GM23248 (cell line): ENCODE data around the gene RERE. TPM values are rescaled to one million over a fixed set of nuclear protein-coding genes. Genes with fewer than 3 reads are reported as not detected.

ENCODE experiments used
- DNase-seq: peaks from one replicate; pipeline ENCODE4 v3.0.0-alpha.2; 2015
- H2AFZ ChIP-seq: fragments of 200-600 bp; sonication (generic); 2 replicates; pipeline ENCODE4 v1.6.1; 2016; ENCODE audit warnings: antibody characterized with exemption
- H3F3A ChIP-seq: fragments of 200-600 bp; sonication (generic); 2 replicates; pipeline ENCODE4 v1.6.1; 2016; ENCODE audit warnings: mild to moderate bottlenecking, antibody characterized with exemption, mixed run types; ENCODE audit not compliant: insufficient read depth
- H3K27ac ChIP-seq: fragments of 200-600 bp; sonication (generic); 2 replicates; pipeline ENCODE4 v1.5.1; 2016; ENCODE audit warnings: mild to moderate bottlenecking
- H3K27me3 ChIP-seq: fragments of 200-600 bp; sonication (generic); replicated peaks from 2 replicates; pipeline ENCODE4 v1.6.1; 2016; ENCODE audit warnings: mild to moderate bottlenecking; ENCODE audit not compliant: insufficient read depth
- H3K36me3 ChIP-seq: fragments of 200-600 bp; sonication (generic); 2 replicates; pipeline ENCODE4 v1.6.1; 2016; ENCODE audit warnings: low read depth, mild to moderate bottlenecking
- H3K4me1 ChIP-seq: fragments of 200-600 bp; sonication (generic); 2 replicates; pipeline ENCODE4 v1.6.1; 2016; ENCODE audit warnings: mild to moderate bottlenecking; ENCODE audit not compliant: insufficient read depth
- H3K4me2 ChIP-seq: fragments of 200-600 bp; sonication (generic); one replicate; pipeline ENCODE4 v1.6.1; 2016; ENCODE audit warnings: mild to moderate bottlenecking; ENCODE audit not compliant: unreplicated experiment
- H3K4me3 ChIP-seq: fragments of 200-600 bp; sonication (generic); 2 replicates; pipeline ENCODE4 v1.5.1; 2016; ENCODE audit warnings: mild to moderate bottlenecking
- H3K79me2 ChIP-seq: fragments of 200-600 bp; sonication (generic); 2 replicates; pipeline ENCODE4 v1.6.1; 2016; ENCODE audit warnings: mild to moderate bottlenecking; ENCODE audit not compliant: insufficient read depth
- H3K9ac ChIP-seq: fragments of 200-600 bp; sonication (generic); 2 replicates; pipeline ENCODE4 v1.6.1; 2016; ENCODE audit warnings: mild to moderate bottlenecking
- H3K9me2 ChIP-seq: fragments of 200-600 bp; sonication (generic); 2 replicates; pipeline ENCODE4 v1.6.1; 2016; ENCODE audit warnings: mixed run types, mild to moderate bottlenecking, moderate library complexity; ENCODE audit not compliant: insufficient read depth
- H3K9me3 ChIP-seq: fragments of 200-600 bp; sonication (generic); one replicate; pipeline ENCODE4 v1.6.1; 2017; ENCODE audit warnings: low read depth
- H4K20me1 ChIP-seq: fragments of 200-600 bp; sonication (generic); 2 replicates; pipeline ENCODE4 v1.6.0; 2016; ENCODE audit not compliant: insufficient read depth
- EZH2 ChIP-seq: fragments of 200-600 bp; sonication (generic); IDR thresholded peaks from 2 replicates; pipeline ENCODE4 v1.6.1; 2018; ENCODE audit warnings: antibody characterized with exemption, mild to moderate bottlenecking; ENCODE audit not compliant: insufficient read depth, poor library complexity, severe bottlenecking
- EZH2phosphoT487 ChIP-seq: fragments of 200-600 bp; sonication (generic); IDR thresholded peaks from 2 replicates; pipeline ENCODE4 v1.6.1; 2018; ENCODE audit warnings: antibody characterized with exemption, moderate library complexity, mild to moderate bottlenecking, low read depth; ENCODE audit not compliant: insufficient read depth
- WGBS, 2 experiments: methylation state at CpG; one replicate each; pipeline ENCODE4 v1.1.6; 2015 to 2017; ENCODE audit warnings: low lambda C conversion rate in 2 of 2, low coverage in 1 of 2; ENCODE audit errors: missing lambda C conversion rate in 2 of 2; 5-methylcytosine and 5-hydroxymethylcytosine counted together
- in situ Hi-C: fragments of 300-500 bp; cut with MboI; formaldehyde crosslinking; loops from 2 replicates; pipeline ENCODE4 v1.15.0; 2020
- polyA plus RNA-seq: library from polyadenylated mRNA; unstranded; fragments of >200 nt; fragmentation: Nextera tagmentation; extraction: Ambion mirVana; gene quantifications from 2 replicates; pipeline ENCODE4 v1.2.1, GENCODE V29; 2016
- total RNA-seq: library from RNA; depleted of rRNA; stranded (reverse); fragments of >200 nt; shearing (Covaris generic); gene quantifications from 2 replicates; pipeline ENCODE4 v1.2.3, GENCODE V29; 2014

The RERE gene
- total and polyA plus RNA-seq, 2 experiments from 2014 or later, result 26.0 to 26.2 TPM

DNA sequence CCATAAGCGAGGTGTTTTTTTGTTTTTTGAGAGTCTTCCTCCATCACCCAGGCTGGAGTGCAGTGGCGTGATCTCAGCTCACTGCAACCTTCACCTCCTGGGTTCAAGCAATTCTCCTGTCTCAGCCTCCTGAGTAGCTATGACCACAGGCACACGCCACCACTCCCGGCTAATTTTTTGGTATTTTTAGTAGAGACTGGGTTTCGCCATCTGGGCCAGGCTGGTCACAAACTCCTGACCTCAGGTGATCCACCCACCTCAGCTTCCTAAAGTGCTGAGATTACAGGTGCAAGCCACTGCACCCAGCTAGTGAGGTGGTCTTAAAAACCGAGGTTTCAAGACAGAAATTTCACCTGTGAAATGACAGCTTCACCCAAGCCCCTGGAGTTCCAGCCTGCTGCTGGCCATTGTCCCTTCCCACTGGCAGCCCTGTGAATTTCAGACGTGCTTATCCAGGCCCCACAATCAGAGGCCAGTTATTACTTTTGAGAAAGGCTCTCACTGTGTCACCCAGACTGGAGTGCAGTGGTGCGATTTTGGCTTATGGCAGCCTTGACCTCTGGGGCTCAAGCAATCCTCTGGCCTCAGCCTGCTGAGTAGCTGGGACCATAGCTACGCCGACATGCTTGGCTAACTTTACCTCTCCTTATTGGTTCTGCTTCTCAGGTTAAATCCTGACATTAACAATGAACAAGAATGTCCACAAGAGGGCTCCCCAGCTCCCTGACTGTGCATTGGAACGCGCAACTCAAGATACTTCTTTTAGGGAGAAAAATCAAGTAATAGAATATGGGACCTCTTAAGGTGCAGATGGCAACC lies 41.7 kb upstream of the RERE start:
- H3K4me1 ChIP-seq, result no peaks in the 10 kb centered on the region
- no peaks in the 10 kb centered on the region for H3K27me3 ChIP-seq
- 77% methylated on average over 12 of the region's 12 CpGs for WGBS, 2 experiments
- peaks cover 62% of the 10 kb centered on the region for H3K36me3 ChIP-seq
- no peak overlapping the region for H2AFZ ChIP-seq
- peaks cover 89% of the 10 kb centered on the region for H3F3A ChIP-seq
- H3K4me3 ChIP-seq, result no peak overlapping the region
- H3K9me2 ChIP-seq, result no peaks in the 10 kb centered on the region
- no peak overlapping the region for H3K4me2 ChIP-seq
- DNase-seq, result peak; percentile 75
- H3K27ac ChIP-seq, result peak overlapping the region; percentile 22; the same call in 1 of the 2 replicates
- 0 out of 2 replicates have a peak overlapping the region, but pooled peaks have one; percentile 11 for H3K9ac ChIP-seq
- peaks cover 10% of the 10 kb centered on the region; the same call in 1 of the 2 replicates for H3K79me2 ChIP-seq
- TF ChIP-seq EZH2phosphoT487 (no peak), EZH2 (no peak)
- in situ Hi-C loops, result no loop called here
- H3K9me3 ChIP-seq, result no peaks in the 10 kb centered on the region
- no peaks in the 10 kb centered on the region; the same call in 1 of the 2 replicates for H4K20me1 ChIP-seq

DNA sequence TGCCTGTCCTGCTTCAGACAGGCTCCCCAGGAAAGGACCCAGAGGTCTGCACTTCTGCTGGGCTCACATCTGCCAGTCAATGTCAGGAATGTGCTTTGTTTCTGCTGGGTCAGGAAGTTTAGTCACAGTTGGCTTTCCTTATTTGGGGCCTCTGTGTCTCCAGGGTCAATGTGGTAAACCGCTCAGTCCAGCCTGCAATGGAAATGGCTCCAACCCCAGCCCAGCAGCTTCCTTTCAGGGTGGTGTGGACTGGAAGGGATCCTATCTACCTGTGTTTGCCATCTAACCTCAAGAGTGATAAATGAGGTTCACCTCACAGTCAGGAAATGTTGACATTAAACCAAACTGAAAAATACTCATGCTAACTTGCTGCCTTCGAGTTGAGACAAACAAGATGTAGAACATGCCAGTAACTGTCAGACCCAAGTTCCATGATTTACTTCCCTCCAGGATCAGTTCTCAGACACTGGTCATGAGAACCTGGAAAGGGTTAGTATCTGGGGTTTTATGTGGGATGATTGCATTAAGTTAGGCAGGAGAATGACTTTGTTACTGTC lies 40.8 kb upstream of the RERE start:
- in situ Hi-C loops, result no loop called here
- Histone ChIP-seq H3K27ac (peak overlapping the region; percentile 12; the same call in 1 of the 2 replicates), H2AFZ (no peak overlapping the region), H3K9me3 (no peaks in the 10 kb centered on the region), H3K27me3 (no peaks in the 10 kb centered on the region), H3K4me1 (no peaks in the 10 kb centered on the region), H4K20me1 (no peaks in the 10 kb centered on the region; the same call in 1 of the 2 replicates), H3K9ac (no peak overlapping the region), H3K79me2 (peaks cover 4% of the 10 kb centered on the region; the same call in 1 of the 2 replicates), H3K9me2 (no peaks in the 10 kb centered on the region), H3K4me2 (no peak overlapping the region), H3K4me3 (no peak overlapping the region), H3F3A (peaks cover 80% of the 10 kb centered on the region), H3K36me3 (peaks cover 53% of the 10 kb centered on the region)
- DNase-seq, result no peak
- 60 to 69% methylated on average over 2 of the region's 2 CpGs for WGBS, 2 experiments
- TF ChIP-seq EZH2 (no peak), EZH2phosphoT487 (no peak)

DNA sequence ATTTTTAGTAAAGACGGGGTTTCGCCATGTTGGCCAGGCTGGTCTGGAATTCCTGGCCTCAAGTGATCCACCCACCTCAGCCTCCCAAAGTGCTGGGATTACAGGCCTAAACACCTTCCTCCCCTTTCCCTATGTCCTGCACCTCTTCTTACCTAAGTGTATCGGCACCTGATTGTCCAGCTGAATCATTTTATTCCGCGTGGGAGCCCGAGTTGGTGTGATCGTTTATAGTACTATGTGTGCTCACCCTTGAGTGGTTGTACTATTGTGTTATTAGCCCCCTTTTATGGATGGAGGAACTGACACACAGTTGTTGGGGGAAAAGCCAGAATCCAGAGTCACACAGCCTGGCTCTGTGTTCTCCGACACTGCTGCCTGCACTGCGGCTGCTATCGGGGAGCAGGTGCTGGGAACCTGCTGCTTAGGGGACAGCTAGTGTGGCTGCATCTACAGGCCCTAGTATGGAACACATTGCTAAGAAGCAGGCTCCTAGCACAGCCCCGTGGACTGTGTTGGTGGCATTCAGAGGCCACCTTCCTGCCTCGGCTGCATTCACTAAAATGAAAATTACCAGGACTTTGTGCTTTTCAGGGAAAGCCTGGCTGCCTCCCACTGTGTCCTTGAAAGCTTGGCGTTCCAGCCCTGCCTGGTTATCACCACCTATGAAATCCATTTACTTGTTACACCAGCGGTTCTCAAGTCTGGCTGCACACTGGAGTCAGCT lies 39.4 kb upstream of the RERE start:
- Histone ChIP-seq H3K4me1 (no peaks in the 10 kb centered on the region), H3K9ac (no peak overlapping the region), H3K4me2 (no peak overlapping the region), H3F3A (peaks cover 66% of the 10 kb centered on the region), H2AFZ (no peak overlapping the region), H3K79me2 (no peaks in the 10 kb centered on the region; the same call in 1 of the 2 replicates), H3K36me3 (peaks cover 40% of the 10 kb centered on the region), H3K27me3 (no peaks in the 10 kb centered on the region), H3K9me3 (no peaks in the 10 kb centered on the region), H3K9me2 (no peaks in the 10 kb centered on the region), H3K4me3 (no peak overlapping the region), H4K20me1 (no peaks in the 10 kb centered on the region; the same call in 1 of the 2 replicates), H3K27ac (no peak overlapping the region)
- in situ Hi-C loops, result no loop called here
- WGBS, 2 experiments, result 86 to 89% methylated on average over 13 to 14 of the region's 14 CpGs
- no peak for TF ChIP-seq EZH2phosphoT487
- no peak for TF ChIP-seq EZH2
- DNase-seq, result no peak

DNA sequence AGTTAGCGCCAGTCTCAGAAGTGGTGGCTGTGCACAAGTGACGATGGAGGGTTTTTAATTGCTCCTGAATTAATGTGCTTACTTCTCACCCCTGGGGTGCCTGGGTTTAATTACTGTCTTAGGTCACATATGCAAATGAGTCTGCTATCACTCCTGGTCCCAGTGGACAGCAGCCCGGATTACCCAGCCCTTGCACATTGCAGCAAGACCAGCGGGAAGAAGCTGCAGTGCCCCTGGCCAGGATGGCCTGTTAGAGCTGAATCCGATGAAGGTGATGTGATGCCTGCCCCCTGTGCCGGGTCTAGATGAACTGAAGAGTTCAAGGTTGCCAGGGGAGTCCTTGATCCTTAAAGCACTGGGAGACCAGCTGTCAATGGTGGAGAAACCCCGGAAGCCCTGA lies 36.8 kb upstream of the RERE start:
- no peak overlapping the region for H3K4me3 ChIP-seq
- no peak overlapping the region for H3K27ac ChIP-seq
- no peak overlapping the region for H3K9ac ChIP-seq
- H3K4me1 ChIP-seq, result no peaks in the 10 kb centered on the region
- no peaks in the 10 kb centered on the region for H3K27me3 ChIP-seq
- in situ Hi-C loops, result no loop called here
- H4K20me1 ChIP-seq, result no peaks in the 10 kb centered on the region; the same call in 1 of the 2 replicates
- no peak overlapping the region for H2AFZ ChIP-seq
- DNase-seq, result no peak
- peaks cover 15% of the 10 kb centered on the region for H3K36me3 ChIP-seq
- no peaks in the 10 kb centered on the region for H3K79me2 ChIP-seq
- H3K9me3 ChIP-seq, result no peaks in the 10 kb centered on the region
- no peak overlapping the region for H3K4me2 ChIP-seq
- TF ChIP-seq EZH2, result no peak
- no peak for TF ChIP-seq EZH2phosphoT487
- 88 to 91% methylated on average over 7 of the region's 7 CpGs for WGBS, 2 experiments
- no peaks in the 10 kb centered on the region for H3K9me2 ChIP-seq
- H3F3A ChIP-seq, result peaks cover 40% of the 10 kb centered on the region
